ENCODE measurements around the gene IL3.

The IL3 gene

GRCh38 chr5:132110930-132111329 is 50.5 kb downstream of the IL3 start:
- no peak for DNase-seq (ENCODE audit: low read depth in 1 of 2, low spot score in 1 of 2)

DNA sequence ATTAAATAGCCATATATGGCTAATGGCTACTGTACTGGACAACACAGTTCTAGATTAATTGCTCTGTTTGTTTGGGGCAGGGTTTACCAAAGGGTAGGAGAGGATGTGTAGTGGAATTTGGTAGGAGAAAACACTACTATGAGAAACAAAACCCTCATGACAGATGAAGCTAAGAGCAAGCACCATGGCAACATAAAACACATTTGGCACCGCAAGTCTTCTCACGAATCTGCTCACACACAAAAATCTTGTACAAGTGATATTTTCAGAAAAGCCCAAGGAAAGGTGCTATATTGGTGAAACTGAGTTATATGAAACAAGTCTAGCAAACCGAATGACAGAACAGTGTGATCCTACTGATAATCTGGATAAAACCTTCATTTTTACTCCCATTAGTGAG is 51.7 kb downstream of the IL3 start:
- DNase-seq (ENCODE audit: low read depth in 1 of 2, low spot score in 1 of 2), result no peak

Data from activated CD4-positive, alpha-beta T cell treated with anti-CD3 and anti-CD28 coated beads, Interleukin-2, amount 50 U/mL, for 24 hours (primary cell).